Neural cell (in vitro differentiated cells): ENCODE measurements around the gene EXD3.

Experiments used
- CTCF ChIP-seq: fragments of 450-650 bp; IDR thresholded peaks from 2 replicates; pipeline ENCODE4 v1.5.1; 2014; ENCODE audit warnings: antibody characterized with exemption, mild to moderate bottlenecking, moderate library complexity; ENCODE audit not compliant: poor library complexity, severe bottlenecking
- EP300 ChIP-seq: fragments of 450-650 bp; conservative IDR thresholded peaks from 2 replicates; pipeline ENCODE4 v1.6.1; 2014; ENCODE audit warnings: antibody characterized with exemption, mild to moderate bottlenecking, moderate library complexity; ENCODE audit not compliant: poor library complexity, severe bottlenecking
- EZH2 ChIP-seq: fragments of 200-600, 300-800 bp; shearing (Covaris generic), sonication (generic); IDR thresholded peaks from 2 replicates; pipeline ENCODE4 v1.6.1; 2014; ENCODE audit warnings: antibody characterized with exemption, low read length, borderline replicate concordance, mild to moderate bottlenecking; ENCODE audit not compliant: insufficient read depth, poor library complexity, severe bottlenecking

GRCh38 chr9:137465000-137465719, 42.2 kb upstream of the EXD3 start:
- TF ChIP-seq CTCF (no peak), EP300 (no peak), EZH2 (no peak)
